Fibroblast of upper back skin (primary cell): ENCODE results near the gene CCL4L2.
A peak's percentile ranks its signal among the peaks of the same experiment; 100 is the strongest.
"Not testable (repeated sequence)": the region's sequence is repeated elsewhere in the genome, so short reads cannot be mapped to it uniquely, and the experiment has no call there.

Source experiments
- DNase-seq: peaks from one replicate; pipeline ENCODE4 v3.0.0-alpha.2; 2013

The CCL4L2 gene

GRCh38 chr17:36210439-36211211, at the start of gene CCL4L2:
Gene CCL4L2 (plus strand): TSS chr17:36211063.
- DNase-seq = not testable (repeated sequence)

- DNase-seq = not testable (repeated sequence)
These were observed 42.0 kb upstream of the CCL4L2 start for GRCh38 chr17:36168836-36169235.

GRCh38 chr17:36176536-36176935, 34.3 kb upstream of the CCL4L2 start, which contains the start of gene TBC1D3B:
Gene TBC1D3B (minus strand): TSS chr17:36176636. CDS start chr17:36175050, 1,586 bp downstream.
- not testable (repeated sequence) for DNase-seq

GRCh38 chr17:36181446-36182175, 29.3 kb upstream of the CCL4L2 start:
- DNase-seq = not testable (repeated sequence)

- no peak for DNase-seq
These were observed 28.5 kb upstream of the CCL4L2 start for GRCh38 chr17:36182176-36183000.

GRCh38 chr17:36183001-36183971, 27.6 kb upstream of the CCL4L2 start:
- peak; percentile 59 for DNase-seq

- no peak for DNase-seq
These were observed 26.7 kb upstream of the CCL4L2 start for GRCh38 chr17:36184023-36184765.

GRCh38 chr17:36185416-36185815, 25.4 kb upstream of the CCL4L2 start:
- DNase-seq = no peak

- not testable (repeated sequence) for DNase-seq
These were observed 23.8 kb upstream of the CCL4L2 start for GRCh38 chr17:36186810-36187763.

GRCh38 chr17:36187943-36188665, 22.8 kb upstream of the CCL4L2 start:
- DNase-seq = not testable (repeated sequence)

GRCh38 chr17:36188891-36189306, 22.0 kb upstream of the CCL4L2 start:
- no peak for DNase-seq

- DNase-seq = not testable (repeated sequence)
These were observed 20.9 kb upstream of the CCL4L2 start for GRCh38 chr17:36189993-36190392.

- DNase-seq = not testable (repeated sequence)
These were observed 20.1 kb upstream of the CCL4L2 start for GRCh38 chr17:36190549-36191330.

GRCh38 chr17:36193216-36193775, 17.6 kb upstream of the CCL4L2 start:
- DNase-seq = no peak

GRCh38 chr17:36194147-36194831, 16.6 kb upstream of the CCL4L2 start:
- DNase-seq = not testable (repeated sequence)

GRCh38 chr17:36194832-36195433, 15.9 kb upstream of the CCL4L2 start:
- not testable (repeated sequence) for DNase-seq
